Measurements from ENCODE around the gene HYCC1. TPM values are rescaled to one million over a fixed set of nuclear protein-coding genes. Genes with fewer than 3 reads are reported as not detected.
"Not testable (repeated sequence)": the region's sequence is repeated elsewhere in the genome, so short reads cannot be mapped to it uniquely, and the experiment has no call there.

The HYCC1 gene
- total RNA-seq, 1 experiment from 2014 or later = 46.2 TPM

GRCh38 chr7:23058408-23059096, 44.6 kb upstream of the HYCC1 start:
- intact Hi-C loops (cut with micrococcal nuclease; ENCODE audit: unreplicated experiment) = loop anchor here (5.0 kb wide), 3 partner anchors 196 to 536 kb away; partner anchors contain the start of gene TOMM7
- peaks cover 24% of the 10 kb centered on the region for H3K4me1 Mint-ChIP-seq (ENCODE audit: low read depth, unreplicated experiment)
- no peaks in the 10 kb centered on the region for H3K9me3 Mint-ChIP-seq (ENCODE audit: unreplicated experiment)
- BruUV-seq (replicated peaks) = no TSS peak
- CTCF ChIA-PET = no interaction called here
- no peak for TF ChIP-seq CTCF (IDR thresholded peaks at IDR 0.05; ENCODE audit: insufficient read depth in 1 of 2, low read depth in 1 of 2, low read length in 1 of 2, severe bottlenecking in 1 of 2, unreplicated experiment in 1 of 2)
- POLR2A ChIA-PET = no interaction called here
- no peaks in the 10 kb centered on the region for H3K27me3 Mint-ChIP-seq (ENCODE audit: insufficient read depth, unreplicated experiment)
- peaks cover 10% of the 10 kb centered on the region; the same call in 1 of the 2 replicates for H3K4me1 ChIP-seq
- no peaks in the 10 kb centered on the region for H3K27me3 ChIP-seq (replicated peaks; ENCODE audit: control insufficient read depth, insufficient read depth, low read length)
- no peak for DNase-seq
- H3K36me3 ChIP-seq (ENCODE audit: control insufficient read depth, insufficient read depth, low read length) = no peaks in the 10 kb centered on the region
- no peak overlapping the region for H3K4me3 Mint-ChIP-seq (ENCODE audit: unreplicated experiment)
- H3K27ac Mint-ChIP-seq (ENCODE audit: unreplicated experiment) = peak overlapping the region; percentile 20
- H3K9me3 ChIP-seq = no peaks in the 10 kb centered on the region
- no peak overlapping the region for H3K4me3 ChIP-seq (ENCODE audit: low read depth, low read length)
- no peaks in the 10 kb centered on the region for H3K36me3 Mint-ChIP-seq (ENCODE audit: insufficient read depth, unreplicated experiment)

- Histone ChIP-seq H3K4me3 (ENCODE audit: low read depth, low read length) (no peak overlapping the region), H3K27me3 (replicated peaks; ENCODE audit: control insufficient read depth, insufficient read depth, low read length) (no peaks in the 10 kb centered on the region), H3K36me3 (ENCODE audit: control insufficient read depth, insufficient read depth, low read length) (no peaks in the 10 kb centered on the region), H3K9me3 (no peaks in the 10 kb centered on the region), H3K4me1 (peaks cover 10% of the 10 kb centered on the region; the same call in 1 of the 2 replicates)
- Mint-ChIP-seq H3K27me3 (ENCODE audit: insufficient read depth, unreplicated experiment) (no peaks in the 10 kb centered on the region), H3K36me3 (ENCODE audit: insufficient read depth, unreplicated experiment) (no peaks in the 10 kb centered on the region), H3K9me3 (ENCODE audit: unreplicated experiment) (no peaks in the 10 kb centered on the region), H3K27ac (ENCODE audit: unreplicated experiment) (no peak overlapping the region), H3K4me3 (ENCODE audit: unreplicated experiment) (no peak overlapping the region), H3K4me1 (ENCODE audit: low read depth, unreplicated experiment) (peaks cover 24% of the 10 kb centered on the region)
- intact Hi-C loops (cut with micrococcal nuclease; ENCODE audit: unreplicated experiment) = loop anchor here (1.0 to 5.0 kb wide), 7 partner anchors 41 to 533 kb away; partner anchors contain the start of genes HYCC1 and TOMM7
- no TSS peak for BruUV-seq (replicated peaks)
- CTCF ChIA-PET = interaction anchor here (1.0 to 2.0 kb wide), 3 partner anchors 253 to 495 kb away, joined by 3 to 9 read pairs (median 4); no protein-coding TSS in a partner anchor
- TF ChIP-seq CTCF (IDR thresholded peaks at IDR 0.05; ENCODE audit: insufficient read depth in 1 of 2, low read depth in 1 of 2, low read length in 1 of 2, severe bottlenecking in 1 of 2, unreplicated experiment in 1 of 2) = peak; percentile 86 to 91
- POLR2A ChIA-PET = no interaction called here
- DNase-seq = peak; percentile 63 to 74
Measured at GRCh38 chr7:23055582-23056178, 41.8 kb upstream of the HYCC1 start.

- H3K4me3 ChIP-seq (ENCODE audit: low read depth, low read length); H3K27me3 Mint-ChIP-seq (ENCODE audit: insufficient read depth, unreplicated experiment); CTCF ChIA-PET; H3K27ac Mint-ChIP-seq (ENCODE audit: unreplicated experiment); DNase-seq; H3K4me1 Mint-ChIP-seq (ENCODE audit: low read depth, unreplicated experiment); H3K36me3 ChIP-seq (ENCODE audit: control insufficient read depth, insufficient read depth, low read length); BruUV-seq (replicated peaks); intact Hi-C loops (cut with micrococcal nuclease; ENCODE audit: unreplicated experiment); POLR2A ChIA-PET; H3K36me3 Mint-ChIP-seq (ENCODE audit: insufficient read depth, unreplicated experiment); H3K9me3 ChIP-seq; H3K4me1 ChIP-seq; H3K4me3 Mint-ChIP-seq (ENCODE audit: unreplicated experiment); H3K27me3 ChIP-seq (replicated peaks; ENCODE audit: control insufficient read depth, insufficient read depth, low read length): not testable (repeated sequence)
- peaks cover 15% of the 10 kb centered on the region for H3K9me3 Mint-ChIP-seq (ENCODE audit: unreplicated experiment)
Measured at GRCh38 chr7:23051124-23051485, 37.2 kb upstream of the HYCC1 start.

GRCh38 chr7:23046336-23046735, 32.4 kb upstream of the HYCC1 start:
- H3K4me3 Mint-ChIP-seq (ENCODE audit: unreplicated experiment); H3K36me3 Mint-ChIP-seq (ENCODE audit: insufficient read depth, unreplicated experiment); intact Hi-C loops (cut with micrococcal nuclease; ENCODE audit: unreplicated experiment): not testable (repeated sequence)

GRCh38 chr7:23045086-23045485, 31.2 kb upstream of the HYCC1 start:
- H3K4me3 Mint-ChIP-seq (ENCODE audit: unreplicated experiment); H3K27ac Mint-ChIP-seq (ENCODE audit: unreplicated experiment); H3K4me1 ChIP-seq; BruUV-seq (replicated peaks); DNase-seq; H3K4me3 ChIP-seq (ENCODE audit: low read depth, low read length); CTCF ChIA-PET; H3K36me3 ChIP-seq (ENCODE audit: control insufficient read depth, insufficient read depth, low read length); H3K9me3 ChIP-seq; POLR2A ChIA-PET; H3K36me3 Mint-ChIP-seq (ENCODE audit: insufficient read depth, unreplicated experiment); intact Hi-C loops (cut with micrococcal nuclease; ENCODE audit: unreplicated experiment); H3K27me3 ChIP-seq (replicated peaks; ENCODE audit: control insufficient read depth, insufficient read depth, low read length); H3K27me3 Mint-ChIP-seq (ENCODE audit: insufficient read depth, unreplicated experiment); H3K4me1 Mint-ChIP-seq (ENCODE audit: low read depth, unreplicated experiment): not testable (repeated sequence)
- H3K9me3 Mint-ChIP-seq (ENCODE audit: unreplicated experiment) = peaks cover 15% of the 10 kb centered on the region

More at GRCh38 chr7:23046336-23046735, 32.4 kb upstream of the HYCC1 start:
- DNase-seq; H3K36me3 ChIP-seq (ENCODE audit: control insufficient read depth, insufficient read depth, low read length); POLR2A ChIA-PET; H3K9me3 ChIP-seq; BruUV-seq (replicated peaks); H3K4me1 ChIP-seq; H3K27me3 ChIP-seq (replicated peaks; ENCODE audit: control insufficient read depth, insufficient read depth, low read length); H3K4me1 Mint-ChIP-seq (ENCODE audit: low read depth, unreplicated experiment); CTCF ChIA-PET; H3K27me3 Mint-ChIP-seq (ENCODE audit: insufficient read depth, unreplicated experiment); H3K27ac Mint-ChIP-seq (ENCODE audit: unreplicated experiment); H3K4me3 ChIP-seq (ENCODE audit: low read depth, low read length): not testable (repeated sequence)
- peaks cover 15% of the 10 kb centered on the region for H3K9me3 Mint-ChIP-seq (ENCODE audit: unreplicated experiment)

All from Caco-2 (cell line).